NCI-H446 treated with DMSO at 0.1 percent for 48 hours (cell line): Measurements from ENCODE around the gene RNF123.

ENCODE experiments used
- DNase-seq: peaks from one replicate; lab custom pipeline; 2025; lab: John Stamatoyannopoulos, UW

RNF123 gene

GRCh38 chr3:49703443-49703927 is 14.1 kb downstream of the RNF123 start:
- peak; percentile 31 for DNase-seq

GRCh38 chr3:49703956-49704355 is 14.6 kb downstream of the RNF123 start:
- DNase-seq = no peak

GRCh38 chr3:49704629-49705028 is 15.3 kb downstream of the RNF123 start:
- DNase-seq = no peak

- DNase-seq = no peak
Observed at GRCh38 chr3:49705390-49705960, 16.1 kb downstream of the RNF123 start.

- no peak for DNase-seq
Observed at GRCh38 chr3:49706456-49707112, 17.2 kb downstream of the RNF123 start.

GRCh38 chr3:49707113-49707480 is 17.7 kb downstream of the RNF123 start:
- peak; percentile 33 for DNase-seq

GRCh38 chr3:49709852-49710251 is 20.5 kb downstream of the RNF123 start:
- DNase-seq = no peak

GRCh38 chr3:49711489-49711888 is 22.1 kb downstream of the RNF123 start:
- no peak for DNase-seq

- DNase-seq = no peak
Observed at GRCh38 chr3:49712166-49712565, 22.8 kb downstream of the RNF123 start.

- DNase-seq = no peak
Observed at GRCh38 chr3:49712631-49713317, 23.4 kb downstream of the RNF123 start.

- no peak for DNase-seq
Observed at GRCh38 chr3:49713336-49714105, 24.2 kb downstream of the RNF123 start.

- DNase-seq = no peak
Observed at GRCh38 chr3:49714728-49715550, 25.6 kb downstream of the RNF123 start.

GRCh38 chr3:49715611-49716121 is 26.3 kb downstream of the RNF123 start:
- DNase-seq = no peak

GRCh38 chr3:49716169-49716568 is 26.8 kb downstream of the RNF123 start:
- DNase-seq = no peak

GRCh38 chr3:49716691-49717210 is 27.4 kb downstream of the RNF123 start:
- DNase-seq = no peak

GRCh38 chr3:49717211-49717958 is 28.0 kb downstream of the RNF123 start:
- no peak for DNase-seq

- DNase-seq = no peak
Observed at GRCh38 chr3:49717959-49718857, 28.9 kb downstream of the RNF123 start.

- DNase-seq = no peak
Observed at GRCh38 chr3:49718858-49719213, 29.5 kb downstream of the RNF123 start.

- peak; percentile 47 for DNase-seq
Observed at GRCh38 chr3:49719214-49719884, 30.0 kb downstream of the RNF123 start, which contains the start of gene AMIGO3. TSS of gene AMIGO3 (minus strand) at chr3:49719684. CDS start at chr3:49719465, 219 bp downstream.
